ENCODE results near the gene LACRT. TPM values are rescaled to one million over a fixed set of nuclear protein-coding genes. Genes with fewer than 3 reads are reported as not detected.
A peak's percentile ranks its signal among the peaks of the same experiment; 100 is the strongest.

Gene LACRT
- total and polyA plus RNA-seq, 2 donors (not counting 1 experiment from before 2014, with no cell fraction given) = not detected

GRCh38 chr12:54603173-54603814, 31.4 kb downstream of the LACRT start:
- no peak overlapping the region for H3K4me3 Mint-ChIP-seq
- Histone ChIP-seq H3K36me3 (replicated peaks in 1 of 2; ENCODE audit: control extremely low read depth in 1 of 2, control insufficient read depth in 1 of 2, extremely low read depth in 1 of 2, insufficient read depth in 2 of 2, low read length in 1 of 2) (no peaks in the 10 kb centered on the region), H3K27me3 (replicated peaks in 1 of 4; ENCODE audit: control extremely low read depth in 1 of 4, control insufficient read depth in 3 of 4, insufficient read depth in 4 of 4, low read length in 3 of 4) (peaks cover 0 to 3% (median 0%) of the 10 kb centered on the region in 4 experiments), H3K27ac (ENCODE audit: low read length in 2 of 2) (no peak overlapping the region), H3K9me3 (ENCODE audit: control extremely low read depth in 1 of 3, control insufficient read depth in 2 of 3, insufficient read depth in 1 of 3, low read length in 2 of 3) (no peaks in the 10 kb centered on the region), H3K4me1 (ENCODE audit: control insufficient read depth in 2 of 2, insufficient read depth in 2 of 2, low read length in 2 of 2) (no peaks in the 10 kb centered on the region), H3K79me2 (ENCODE audit: control insufficient read depth, insufficient read depth, low read length) (no peaks in the 10 kb centered on the region), H4K20me1 (ENCODE audit: control insufficient read depth, insufficient read depth, low read length, poor library complexity, severe bottlenecking) (no peaks in the 10 kb centered on the region), H3K9ac (ENCODE audit: low read length) (no peak overlapping the region), H2AFZ (ENCODE audit: insufficient read depth, low read depth, low read length, poor library complexity, severe bottlenecking) (peak overlapping the region; percentile 18), H3K4me2 (replicated peaks; ENCODE audit: low read depth, low read length, poor library complexity, severe bottlenecking) (no peak overlapping the region), H3K4me3 (ENCODE audit: control extremely low read depth in 1 of 5, extremely low read depth in 1 of 5, insufficient read depth in 1 of 5, low read depth in 2 of 5, low read length in 4 of 5) (no peak overlapping the region)
- intact Hi-C loops (cut with micrococcal nuclease) = no loop called here
- ChIA-PET POLR2A (no interaction called here), CTCF (interaction anchor here (0.7 kb wide), 1 partner anchor 56 kb away, joined by 3 read pairs; no protein-coding TSS in a partner anchor)
- H3K27me3 Mint-ChIP-seq = peaks cover 11% of the 10 kb centered on the region
- H3K4me1 Mint-ChIP-seq = peaks cover 2% of the 10 kb centered on the region
- ATAC-seq (ENCODE audit: low read depth) (peak; percentile 89), DNase-seq (peak; percentile 72)
- no peaks in the 10 kb centered on the region for H3K9me3 Mint-ChIP-seq (ENCODE audit: insufficient read depth)
- TF ChIP-seq CTCF (IDR thresholded peaks at IDR 0.05) (peak; percentile 83), EZH2 (IDR thresholded peaks at IDR 0.05; ENCODE audit: borderline replicate concordance, insufficient read depth, low read depth, low read length, poor library complexity, severe bottlenecking) (no peak)
- WGBS (ENCODE audit: insufficient coverage) = 3% methylated on average over 5 of the region's 8 CpGs
- no peak overlapping the region for H3K27ac Mint-ChIP-seq

GRCh38 chr12:54602661-54603060, 32.0 kb downstream of the LACRT start:
- H2AFZ ChIP-seq (ENCODE audit: insufficient read depth, low read depth, low read length, poor library complexity, severe bottlenecking) = peak overlapping the region; percentile 18
- H3K9me3 ChIP-seq (ENCODE audit: control extremely low read depth in 1 of 3, control insufficient read depth in 2 of 3, insufficient read depth in 1 of 3, low read length in 2 of 3) = no peaks in the 10 kb centered on the region
- DNase-seq (no peak), ATAC-seq (ENCODE audit: low read depth) (no peak)
- no peak overlapping the region for H3K4me3 ChIP-seq (ENCODE audit: control extremely low read depth in 1 of 5, extremely low read depth in 1 of 5, insufficient read depth in 1 of 5, low read depth in 2 of 5, low read length in 4 of 5)
- intact Hi-C loops (cut with micrococcal nuclease) = no loop called here
- no peak overlapping the region for H3K4me3 Mint-ChIP-seq
- H3K79me2 ChIP-seq (ENCODE audit: control insufficient read depth, insufficient read depth, low read length) = no peaks in the 10 kb centered on the region
- WGBS (ENCODE audit: insufficient coverage) = 100% methylated on average over 1 of the region's 2 CpGs
- no peaks in the 10 kb centered on the region for H4K20me1 ChIP-seq (ENCODE audit: control insufficient read depth, insufficient read depth, low read length, poor library complexity, severe bottlenecking)
- no peak overlapping the region for H3K4me2 ChIP-seq (replicated peaks; ENCODE audit: low read depth, low read length, poor library complexity, severe bottlenecking)
- peaks cover 11% of the 10 kb centered on the region for H3K27me3 Mint-ChIP-seq
- no peaks in the 10 kb centered on the region for H3K4me1 ChIP-seq (ENCODE audit: control insufficient read depth in 2 of 2, insufficient read depth in 2 of 2, low read length in 2 of 2)
- H3K27ac ChIP-seq (ENCODE audit: low read length in 2 of 2) = no peak overlapping the region
- H3K27me3 ChIP-seq (replicated peaks in 1 of 4; ENCODE audit: control extremely low read depth in 1 of 4, control insufficient read depth in 3 of 4, insufficient read depth in 4 of 4, low read length in 3 of 4) = peaks cover 0 to 7% (median 0%) of the 10 kb centered on the region in 4 experiments
- no peak for TF ChIP-seq CTCF (IDR thresholded peaks at IDR 0.05)
- no peak for TF ChIP-seq EZH2 (IDR thresholded peaks at IDR 0.05; ENCODE audit: borderline replicate concordance, insufficient read depth, low read depth, low read length, poor library complexity, severe bottlenecking)
- POLR2A ChIA-PET = no interaction called here
- peaks cover 2% of the 10 kb centered on the region for H3K4me1 Mint-ChIP-seq
- no peak overlapping the region for H3K27ac Mint-ChIP-seq
- no peak overlapping the region for H3K9ac ChIP-seq (ENCODE audit: low read length)
- H3K36me3 ChIP-seq (replicated peaks in 1 of 2; ENCODE audit: control extremely low read depth in 1 of 2, control insufficient read depth in 1 of 2, extremely low read depth in 1 of 2, insufficient read depth in 2 of 2, low read length in 1 of 2) = no peaks in the 10 kb centered on the region
- H3K9me3 Mint-ChIP-seq (ENCODE audit: insufficient read depth) = no peaks in the 10 kb centered on the region
- CTCF ChIA-PET = interaction anchor here (1.4 to 1.5 kb wide), 2 partner anchors 10 to 40 kb away, joined by 3 to 4 read pairs; no protein-coding TSS in a partner anchor
